Hepatic stellate cell (primary cell): ENCODE measurements around the gene KIF4A.

Experiments
- DNase-seq: peaks from one replicate; pipeline ENCODE4 v3.0.0; 2011; ENCODE audit warnings: low spot score

Gene KIF4A

DNA sequence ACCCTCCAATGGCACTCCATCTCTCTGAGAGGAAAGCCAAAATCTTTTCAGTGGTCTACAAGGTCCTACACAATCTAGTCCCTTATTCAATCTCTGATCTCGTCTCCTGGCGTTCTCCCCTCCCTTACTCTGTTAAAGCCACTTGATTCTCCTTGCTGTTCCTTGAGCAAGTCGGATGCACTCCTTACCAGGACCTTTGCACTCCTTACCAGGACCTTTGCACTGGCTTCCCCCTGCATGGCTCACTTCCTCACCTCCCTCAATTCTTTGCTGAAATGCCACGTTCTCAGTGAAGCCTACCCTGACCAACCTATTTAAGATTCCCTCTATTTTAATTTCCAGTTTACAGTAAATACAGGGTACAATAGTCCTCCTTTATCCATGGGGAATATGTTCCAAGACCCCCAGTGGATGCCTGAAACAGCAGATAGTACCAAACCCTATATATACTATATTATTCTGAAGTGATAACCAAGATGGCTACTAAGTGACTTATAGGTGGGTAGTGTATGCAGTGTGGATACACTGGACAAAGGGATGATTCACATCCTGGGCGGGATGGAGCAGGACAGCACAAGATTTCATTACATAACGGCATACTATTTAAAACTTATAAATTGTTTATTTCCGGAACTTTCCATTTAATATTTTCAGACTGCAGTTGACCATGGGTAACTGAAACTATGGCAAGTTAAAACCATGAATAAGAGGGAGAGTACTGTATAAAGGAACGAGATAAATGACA, 148.2 kb downstream of the KIF4A start:
- no peak for DNase-seq

DNA sequence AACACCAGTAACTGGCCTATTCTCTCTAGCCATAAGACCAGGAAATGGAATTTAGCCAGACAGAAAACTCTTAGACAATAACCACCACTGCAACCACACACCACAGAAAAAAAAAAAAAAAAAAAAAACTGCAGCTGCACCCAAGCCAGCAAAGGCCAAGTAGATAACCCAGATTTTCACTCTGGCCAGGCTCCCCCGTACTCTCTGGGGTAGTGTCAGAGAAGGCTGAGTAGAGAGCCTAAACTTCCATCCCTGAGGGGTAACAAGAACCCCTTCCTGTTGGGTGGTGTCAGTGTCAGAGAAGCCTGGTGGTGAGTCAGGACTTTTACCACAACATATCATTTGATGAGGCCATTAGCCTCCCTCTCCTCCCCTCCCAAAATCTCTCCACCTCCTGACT, 149.1 kb downstream of the KIF4A start:
- no peak for DNase-seq

DNA sequence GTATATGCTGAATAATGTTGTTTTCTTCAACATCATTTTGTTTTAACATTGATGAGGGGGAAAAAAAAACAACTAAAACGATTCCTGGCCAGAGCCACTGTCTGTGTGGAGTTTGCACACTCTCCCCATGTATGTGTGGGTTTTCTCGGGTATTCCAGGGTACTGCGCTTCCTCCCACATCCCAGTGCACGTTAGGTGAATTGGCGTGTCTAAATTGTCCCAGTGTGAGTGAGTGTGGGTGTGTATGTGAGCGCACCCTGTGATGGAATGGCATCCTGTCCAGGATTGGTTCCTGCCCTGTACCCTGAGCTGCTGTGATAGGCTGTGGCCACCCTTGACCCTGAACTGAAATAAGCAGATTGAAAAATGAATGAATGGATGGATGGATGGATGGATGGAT, 152.3 kb downstream of the KIF4A start:
- DNase-seq: no peak

DNA sequence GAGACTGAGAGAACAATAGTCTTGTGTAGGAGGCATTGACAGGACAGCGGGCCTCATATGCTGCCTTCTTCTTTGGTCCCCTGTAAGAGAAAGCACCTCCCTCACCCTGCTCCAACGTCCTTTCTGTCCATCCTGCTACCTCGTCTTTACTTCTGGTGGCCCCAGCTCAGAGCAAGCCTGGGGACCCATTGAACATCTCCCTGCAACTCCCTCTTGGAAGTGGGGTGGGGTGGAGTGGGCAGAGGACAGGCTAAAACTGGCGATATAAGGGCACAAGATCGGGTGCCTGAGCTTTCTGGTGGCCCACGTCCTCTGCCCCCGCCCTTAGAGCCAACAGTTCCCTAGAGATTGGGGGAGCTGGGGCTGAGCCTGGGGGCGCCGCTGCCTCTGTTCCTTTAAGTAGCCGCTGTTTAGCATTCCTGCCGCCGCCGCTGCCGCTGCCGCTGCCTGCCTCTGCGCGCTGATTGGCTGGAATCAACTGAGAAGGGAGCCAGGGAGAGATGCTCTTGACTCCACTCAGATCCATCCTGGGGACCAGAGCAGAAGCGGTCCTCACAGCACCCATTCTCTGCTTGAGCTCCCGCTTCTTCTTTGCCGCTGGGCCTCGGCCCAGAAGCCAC, 154.5 kb downstream of the KIF4A start, which contains the start of gene DLG3:
Gene DLG3 (plus strand): TSS at position 510 of the 620 bp plus-strand sequence. CDS start 367 bp downstream, outside the sequence.
- DNase-seq: peak; percentile 80

DNA sequence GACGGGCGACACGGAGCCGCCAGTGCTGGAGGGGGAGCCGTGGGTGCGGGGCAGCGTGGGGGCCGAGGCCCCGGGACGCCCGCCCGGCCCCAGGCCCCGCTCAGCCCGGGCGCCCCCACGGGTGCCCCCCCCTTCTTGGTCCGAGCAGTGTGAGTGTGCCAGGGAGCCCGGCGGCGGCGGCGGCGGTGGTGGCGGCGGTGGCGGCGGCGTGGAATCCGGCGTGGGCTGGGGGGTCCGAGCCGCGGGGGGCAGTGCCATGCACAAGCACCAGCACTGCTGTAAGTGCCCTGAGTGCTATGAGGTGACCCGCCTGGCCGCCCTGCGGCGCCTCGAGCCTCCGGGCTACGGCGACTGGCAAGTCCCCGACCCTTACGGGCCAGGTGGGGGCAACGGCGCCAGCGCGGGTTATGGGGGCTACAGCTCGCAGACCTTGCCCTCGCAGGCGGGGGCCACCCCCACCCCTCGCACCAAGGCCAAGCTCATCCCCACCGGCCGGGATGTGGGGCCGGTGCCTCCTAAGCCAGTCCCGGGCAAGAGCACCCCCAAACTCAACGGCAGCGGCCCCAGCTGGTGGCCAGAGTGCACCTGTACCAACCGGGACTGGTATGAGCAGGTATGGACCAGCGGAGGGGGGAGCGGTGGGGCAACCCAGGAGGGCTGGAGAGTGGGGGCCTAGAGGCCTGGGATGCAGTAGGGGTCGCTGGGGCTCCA, 155.2 kb downstream of the KIF4A start:
- DNase-seq: no peak

DNA sequence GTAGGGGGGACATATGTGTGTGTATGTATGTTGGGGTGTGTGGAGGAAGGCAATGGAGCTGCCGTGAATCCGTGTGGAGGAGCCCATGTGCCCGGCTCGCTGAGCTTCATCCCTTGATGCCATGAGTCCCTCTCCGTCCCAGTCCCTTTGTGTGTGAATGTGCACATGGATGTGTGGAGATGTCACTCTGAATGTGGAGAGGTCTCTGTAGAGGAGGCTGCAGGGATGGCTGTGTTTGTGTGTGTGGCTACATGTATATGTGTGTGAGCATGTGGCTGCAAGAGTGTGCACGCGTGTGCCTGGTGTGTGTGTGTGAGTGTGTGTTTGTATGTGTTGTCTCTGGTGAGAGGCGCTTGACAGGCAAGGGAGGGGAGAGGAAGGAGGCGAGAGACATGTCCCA, 156.0 kb downstream of the KIF4A start:
- DNase-seq: no peak

DNA sequence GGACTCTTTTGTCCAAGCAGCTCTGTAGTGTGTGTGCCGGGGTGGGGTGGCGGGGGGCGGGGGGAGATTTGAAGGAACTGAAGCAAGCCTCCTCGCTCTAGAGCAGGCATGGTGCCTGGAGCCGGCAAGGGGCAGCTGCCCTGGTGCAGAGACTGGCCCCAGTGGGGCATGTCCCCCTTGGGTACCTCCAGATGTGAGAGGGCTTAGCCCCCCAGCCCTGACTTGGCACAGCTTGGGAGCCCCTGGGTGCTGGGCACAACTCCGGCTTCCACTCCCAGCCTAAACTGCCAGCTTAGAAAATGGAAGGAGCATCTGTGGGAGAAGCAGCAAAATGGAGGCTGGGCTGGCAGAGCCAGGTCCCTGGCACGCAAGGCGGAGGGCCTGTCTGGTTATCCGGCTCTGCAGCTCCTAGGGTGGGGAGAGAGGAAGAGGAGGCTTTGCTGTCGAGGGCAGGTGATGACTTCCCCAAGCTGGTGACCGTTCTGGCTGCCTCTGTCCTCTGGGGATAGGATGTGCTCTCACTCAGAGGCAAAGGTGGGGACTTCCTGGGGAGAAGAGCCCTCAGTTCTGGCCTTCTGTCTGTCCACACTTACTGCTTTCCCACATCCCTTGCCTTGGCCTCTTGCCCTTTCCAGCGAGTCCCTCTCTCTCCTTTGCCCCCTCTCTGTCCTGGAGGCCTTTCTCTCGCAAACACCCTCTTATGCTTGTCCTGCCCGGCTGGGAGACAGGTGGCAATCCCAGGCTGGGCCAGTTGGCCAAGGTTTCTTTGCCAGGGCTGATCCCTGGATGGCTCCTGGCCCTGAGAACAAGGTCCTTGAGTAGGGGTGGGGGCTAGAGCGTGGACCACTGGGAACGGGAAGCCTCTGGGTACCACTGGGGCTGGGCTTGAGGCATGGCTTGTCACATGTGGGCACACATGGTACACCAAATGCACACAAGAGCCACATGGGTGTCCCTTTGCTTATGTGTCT, 156.8 kb downstream of the KIF4A start:
- DNase-seq: no peak

DNA sequence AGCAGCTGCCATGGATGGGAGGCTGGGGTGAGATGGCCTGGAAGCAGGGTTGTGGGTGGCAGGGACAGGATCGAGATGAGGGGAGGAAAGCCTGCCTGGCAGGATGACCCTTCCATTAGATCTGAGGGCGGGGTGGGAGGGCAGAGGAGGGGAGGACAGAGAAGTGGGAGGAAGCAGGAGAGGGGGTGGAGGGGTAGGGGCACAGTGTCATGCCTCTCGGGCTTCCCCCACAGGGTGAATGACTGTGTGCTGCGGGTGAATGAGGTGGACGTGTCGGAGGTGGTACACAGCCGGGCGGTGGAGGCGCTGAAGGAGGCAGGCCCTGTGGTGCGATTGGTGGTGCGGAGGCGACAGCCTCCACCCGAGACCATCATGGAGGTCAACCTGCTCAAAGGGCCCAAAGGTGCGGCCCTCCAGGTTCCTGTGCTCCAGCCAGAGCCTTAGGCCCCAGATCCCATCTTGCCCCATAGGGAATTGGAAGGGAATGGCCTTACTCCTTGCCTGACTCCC, 159.6 kb downstream of the KIF4A start:
- DNase-seq: no peak

DNA sequence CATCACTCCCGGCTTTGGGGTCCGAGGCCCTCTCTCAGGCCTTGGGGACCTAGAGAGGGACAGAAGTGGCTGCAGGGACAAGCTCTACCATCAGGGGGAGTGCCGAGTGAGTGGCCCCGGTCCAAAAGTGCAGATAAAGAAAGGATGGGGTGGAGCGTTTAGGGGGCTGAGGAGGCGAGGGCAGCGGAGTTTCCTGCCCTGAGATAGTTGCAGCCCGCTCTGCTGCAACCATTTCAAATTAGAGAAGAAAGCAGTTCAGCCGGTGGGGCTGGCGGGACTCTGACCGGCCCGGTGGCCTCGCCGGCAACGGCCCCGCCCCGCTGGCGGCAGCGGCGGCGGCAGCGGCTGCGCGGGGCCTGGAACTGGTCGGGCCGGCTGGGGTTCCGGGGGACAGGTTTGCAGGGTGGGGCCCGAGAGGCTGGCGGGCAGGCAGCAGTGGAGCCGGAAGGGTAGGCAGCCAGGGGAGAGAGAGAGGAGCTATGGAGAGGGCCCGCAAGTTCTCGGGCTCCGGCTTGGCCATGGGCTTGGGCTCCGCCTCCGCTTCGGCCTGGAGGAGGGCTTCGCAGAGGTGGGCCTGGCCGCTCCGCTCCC, 162.3 kb downstream of the KIF4A start:
- peak; percentile 67 for DNase-seq

DNA sequence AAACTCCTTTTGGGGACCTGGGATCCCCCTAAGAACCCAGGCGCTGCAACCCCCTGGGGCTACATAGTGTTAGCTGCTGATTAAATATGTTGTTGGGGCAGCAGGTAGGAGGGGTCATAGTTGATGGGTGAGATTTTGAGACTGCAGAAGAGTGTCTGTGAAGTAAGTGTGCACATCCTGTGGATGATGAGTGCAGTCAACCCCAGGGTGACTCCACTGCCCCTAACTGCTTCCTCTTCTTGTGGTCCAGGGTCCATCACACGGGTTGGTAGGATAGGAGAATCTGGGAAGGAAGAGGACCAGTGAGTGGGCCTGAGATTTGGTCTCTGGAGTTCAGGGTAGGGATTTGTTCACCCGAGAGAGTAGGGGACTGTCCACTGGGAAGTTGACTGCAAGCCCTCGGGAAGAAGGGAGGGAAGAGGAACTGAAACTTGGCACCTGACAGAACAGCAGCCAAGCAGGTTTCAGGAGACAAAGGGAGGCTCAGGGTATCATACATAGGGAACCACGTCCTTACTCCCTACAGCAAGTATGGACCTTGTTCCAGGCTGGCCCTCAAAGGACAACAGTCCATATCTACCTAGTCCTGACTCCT, 163.2 kb downstream of the KIF4A start:
- no peak for DNase-seq

DNA sequence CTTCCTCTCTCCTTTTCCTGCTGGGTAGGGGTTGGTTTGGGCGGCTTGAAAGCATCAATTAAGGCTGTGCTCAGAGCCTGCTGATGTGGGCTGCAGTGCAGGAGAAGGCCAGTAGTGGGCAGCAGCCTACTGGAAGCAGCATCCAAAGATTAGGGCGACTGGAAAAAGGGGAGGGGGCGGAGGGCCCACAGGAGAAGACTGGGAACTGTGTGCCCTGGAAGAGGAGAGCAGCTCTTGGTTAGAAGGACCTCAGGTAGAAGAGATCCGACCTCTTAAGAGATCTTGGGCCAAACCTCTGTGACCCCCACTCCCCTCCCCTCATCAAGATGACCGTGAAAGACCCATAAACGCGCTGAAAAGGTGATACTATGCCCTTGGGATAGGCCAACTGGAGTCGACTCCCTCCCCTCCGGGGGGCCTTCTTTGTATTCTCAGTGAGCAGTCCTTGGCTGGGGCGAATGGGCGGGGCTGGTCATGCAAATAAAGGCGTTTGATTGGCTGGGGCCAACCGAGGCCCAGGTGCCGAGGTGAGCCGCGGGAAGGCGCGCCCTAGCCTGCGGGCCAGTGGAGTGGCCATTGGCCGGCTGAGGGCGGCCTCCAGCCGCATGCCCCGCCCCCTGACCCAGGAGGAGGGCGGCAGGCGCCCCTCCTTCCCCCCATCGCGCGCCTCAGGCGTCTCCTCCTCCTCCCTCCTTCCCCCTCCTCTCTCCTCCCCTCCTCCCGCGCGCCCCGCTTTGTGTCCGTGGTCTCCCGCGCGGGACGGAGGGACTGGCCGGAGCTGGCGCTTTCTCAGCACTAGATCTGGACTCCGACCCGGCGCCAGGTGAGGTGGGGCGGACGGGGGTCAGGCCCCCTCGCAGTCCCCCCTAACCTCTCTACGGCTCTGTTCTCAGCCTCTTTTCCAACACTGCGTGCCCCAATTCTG, 164.8 kb downstream of the KIF4A start:
- peak; percentile 70 for DNase-seq

DNA sequence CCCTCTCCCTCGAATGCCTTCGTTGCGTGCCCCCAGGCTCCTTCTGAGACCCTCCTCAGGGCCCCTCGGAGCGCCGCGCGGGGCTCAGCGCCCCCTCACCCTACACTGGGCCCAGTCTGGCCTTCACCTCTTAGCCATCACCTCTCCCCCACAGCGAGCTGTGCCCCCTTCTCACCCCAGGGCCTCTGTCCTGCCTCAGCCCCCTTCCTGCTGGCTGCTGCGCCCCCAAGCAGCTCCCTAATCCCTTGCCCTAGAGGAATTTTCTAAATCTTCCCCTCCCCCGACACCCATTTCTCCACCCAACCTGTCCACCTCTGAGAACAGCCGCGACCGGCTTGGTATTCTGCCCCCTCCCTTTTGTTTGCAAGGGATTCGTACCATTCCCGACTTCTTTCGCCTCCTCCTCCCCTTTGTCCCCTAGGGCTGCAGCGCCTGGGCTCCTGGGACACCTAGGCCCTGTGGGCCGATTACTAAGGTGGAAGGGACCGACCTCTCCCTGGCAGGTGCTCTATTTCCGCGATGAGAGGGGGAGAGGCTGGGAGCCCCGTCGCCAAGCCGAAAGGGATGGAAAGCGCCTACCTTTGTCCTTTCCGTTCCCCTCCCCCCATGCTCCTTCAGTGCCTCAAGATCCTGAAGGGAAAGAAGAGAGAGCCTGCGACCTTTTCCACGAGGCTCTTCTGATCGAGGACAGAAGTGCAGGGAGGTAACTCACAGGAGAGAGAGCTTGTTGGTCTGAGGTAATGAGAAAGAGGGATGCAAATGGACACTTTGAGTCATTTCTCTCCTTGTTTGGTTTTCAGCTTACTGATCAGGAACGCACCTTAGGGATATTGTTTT, 165.7 kb downstream of the KIF4A start:
- peak; percentile 6 for DNase-seq

DNA sequence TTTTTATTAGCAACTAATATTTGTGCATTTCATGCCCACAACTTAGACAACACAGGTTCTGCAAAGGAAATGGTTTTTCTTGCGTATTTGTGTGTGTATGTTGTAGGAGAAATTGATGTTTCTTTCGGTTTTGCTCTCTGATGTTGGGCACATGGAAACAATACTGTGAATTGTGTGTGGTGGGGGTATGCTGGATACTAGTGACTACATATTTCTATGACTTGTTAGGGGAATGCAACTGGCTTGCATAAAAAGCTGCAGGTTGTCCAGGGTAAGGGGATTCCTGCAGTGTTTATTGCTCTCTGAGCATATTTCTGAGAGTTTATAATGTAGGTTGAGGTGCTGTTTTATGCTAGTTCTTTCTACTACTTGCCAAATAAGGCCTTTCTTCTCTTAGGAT, 166.4 kb downstream of the KIF4A start:
- no peak for DNase-seq

DNA sequence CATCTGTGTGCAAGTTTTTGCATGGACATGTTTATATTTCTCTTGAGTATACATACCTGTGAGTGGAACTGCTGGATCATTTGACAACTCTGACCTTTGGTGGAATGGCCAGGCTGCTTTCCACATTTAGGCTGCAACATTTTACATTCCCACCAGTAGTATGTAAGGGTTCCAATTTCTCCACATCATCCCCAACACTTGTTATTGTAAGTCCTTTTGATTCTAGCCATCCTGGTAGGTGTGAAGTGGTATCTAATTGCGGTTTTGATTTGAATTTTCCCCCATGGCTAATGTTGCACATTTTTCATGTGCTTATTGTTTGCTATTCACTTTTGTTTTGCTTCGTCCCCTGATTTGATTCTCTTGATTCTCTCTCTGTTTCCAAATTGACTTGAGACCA, 171.1 kb downstream of the KIF4A start:
- no peak for DNase-seq

DNA sequence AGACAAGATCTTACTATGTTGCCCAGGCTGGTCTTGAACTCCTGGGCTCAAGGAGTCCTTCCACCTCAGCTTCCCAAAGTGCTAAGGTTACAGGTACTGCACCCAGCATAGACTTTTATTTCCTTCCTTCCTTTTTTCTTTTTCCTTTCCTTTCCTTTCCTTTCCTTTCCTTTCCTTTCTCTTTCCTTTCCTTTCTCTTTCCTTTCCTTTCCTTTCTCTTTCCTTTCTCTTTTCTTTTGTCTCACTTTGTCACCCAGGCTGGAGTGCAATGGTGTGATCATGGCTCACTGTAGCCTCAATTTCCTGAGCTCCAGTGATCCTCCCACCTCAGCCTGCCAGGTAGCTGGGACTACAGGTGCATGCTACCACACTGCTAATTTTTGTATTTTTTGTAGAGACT, 174.1 kb downstream of the KIF4A start:
- DNase-seq: no peak

DNA sequence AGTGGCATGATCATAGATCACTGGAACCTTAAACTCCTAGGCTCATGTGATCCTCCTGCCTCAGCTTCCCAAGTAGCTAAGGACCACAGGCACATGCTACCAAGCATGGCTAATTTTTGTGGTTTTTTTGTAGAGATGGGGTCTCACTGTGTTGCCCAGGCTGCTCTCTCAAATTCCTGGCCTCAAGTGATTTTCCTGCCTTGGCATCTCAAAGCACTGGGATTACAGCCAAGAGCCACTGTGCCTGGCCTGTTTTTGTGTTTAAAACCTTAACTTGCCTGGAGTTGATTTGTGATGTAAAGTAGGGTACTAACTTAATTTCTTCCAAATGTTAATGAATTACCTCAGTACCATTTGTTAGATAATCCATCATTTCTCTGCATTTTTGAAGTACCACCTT, 177.1 kb downstream of the KIF4A start:
- no peak for DNase-seq

DNA sequence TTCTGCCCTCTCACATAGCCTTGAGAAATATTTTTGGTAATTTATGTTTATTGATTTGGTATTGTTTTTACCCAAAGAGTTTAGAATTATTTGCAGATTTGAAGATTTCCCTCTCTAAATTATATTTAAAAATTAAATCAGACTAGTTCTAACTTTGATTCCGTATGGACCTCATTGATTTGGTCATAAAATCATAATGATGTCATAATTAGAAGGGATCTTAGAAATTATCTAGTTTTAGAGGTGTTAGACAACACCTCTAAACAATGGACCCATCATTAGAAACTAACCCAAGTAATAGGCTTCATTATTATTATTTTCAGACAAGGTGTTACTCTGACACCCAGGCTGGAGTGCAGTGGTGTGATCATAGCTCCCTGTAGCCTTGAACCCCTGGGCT, 178.8 kb downstream of the KIF4A start:
- DNase-seq: no peak
